Esophagus mucosa (tissue), 1 donor: ENCODE data around the gene EXOC5. TPM values are rescaled to one million over a fixed set of nuclear protein-coding genes. Genes with fewer than 3 reads are reported as not detected.

ENCODE experiments used
- ATAC-seq: fragments of 200-7000 bp; cut with Tn5 transposase; one replicate; pipeline ENCODE4 v1.9.1; 2020
- total RNA-seq: library from RNA; stranded (reverse); gene quantifications from one replicate; pipeline ENCODE4 v1.2.4, GENCODE V29; 2023
- donor health status: DM: yes; HTN: yes; CAD: no.

The EXOC5 gene
- total RNA-seq, 1 donor from 2014 or later, result 43.6 TPM

- ATAC-seq, result no peak
These were observed 107.0 kb downstream of the EXOC5 start for GRCh38 chr14:57161583-57162234.

- ATAC-seq, result no peak
These were observed 108.4 kb downstream of the EXOC5 start for GRCh38 chr14:57160333-57160732.

- ATAC-seq, result no peak
These were observed 115.4 kb downstream of the EXOC5 start for GRCh38 chr14:57153286-57153685.

Other genes with a start within 250 kb of the EXOC5 start
- gene AP5M1, start 66 bp upstream of the EXOC5 start, total RNA-seq, result 26.6 TPM
- gene NAA30, start 121.7 kb upstream of the EXOC5 start, total RNA-seq, result 10.5 TPM
- gene CCDC198, start 225.0 kb upstream of the EXOC5 start, total RNA-seq, result not detected